A673 (cell line): Measurements from ENCODE around the gene SNED1. TPM values are rescaled to one million over a fixed set of nuclear protein-coding genes. Genes with fewer than 3 reads are reported as not detected.

Experiments
- BruUV-seq: library from RNA; stranded (reverse); fragments of 400-500 nt; replicated peaks from 2 replicates; lab custom pipeline; 2021; lab: Mats Ljungman, UMichigan
- CTCF ChIA-PET: fragments of 300-600 bp; sonication (Branson Sonifier 250); formaldehyde crosslinking; loops from one replicate; lab custom pipeline; 2022; ENCODE audit warnings: antibody characterized with exemption; lab: Charles Lee
- POLR2A ChIA-PET: fragments of 300-600 bp; sonication (Branson Sonifier 250); formaldehyde crosslinking; loops from one replicate; lab custom pipeline; 2022; ENCODE audit warnings: antibody characterized with exemption; ENCODE audit not compliant: low non-redundant PET; lab: Charles Lee
- DNase-seq: peaks from one replicate; pipeline ENCODE4 v3.0.0-alpha.2; 2015; ENCODE audit warnings: low spot score
- H3K27ac ChIP-seq: fragments of 200-600 bp; sonication (generic); 2 replicates; pipeline ENCODE4 v1.5.1; 2016; ENCODE audit warnings: mixed run types, low read depth, mild to moderate bottlenecking, mixed read lengths, antibody characterized with exemption, low read length; ENCODE audit not compliant: poor library complexity, severe bottlenecking
- H3K27me3 ChIP-seq: fragments of 200-600 bp; sonication (generic); replicated peaks from 2 replicates; pipeline ENCODE4 v1.6.1; 2017; ENCODE audit warnings: mixed run types, low read depth, mild to moderate bottlenecking, mixed read lengths, antibody characterized with exemption, low read length; ENCODE audit not compliant: insufficient read depth, poor library complexity
- H3K36me3 ChIP-seq: fragments of 200-600 bp; sonication (generic); 2 replicates; pipeline ENCODE4 v1.6.1; 2016; ENCODE audit warnings: mixed run types, mild to moderate bottlenecking, mixed read lengths, antibody characterized with exemption, low read length; ENCODE audit not compliant: insufficient read depth, poor library complexity, severe bottlenecking
- H3K4me1 ChIP-seq: fragments of 200-600 bp; sonication (generic); 2 replicates; pipeline ENCODE4 v1.6.1; 2017; ENCODE audit warnings: mixed run types, mild to moderate bottlenecking, mixed read lengths, antibody characterized with exemption, low read length; ENCODE audit not compliant: insufficient read depth, poor library complexity, severe bottlenecking
- H3K4me3 ChIP-seq: fragments of 200-600 bp; sonication (generic); 2 replicates; pipeline ENCODE4 v1.5.1; 2016; ENCODE audit warnings: low read depth, mixed run types, mild to moderate bottlenecking, mixed read lengths, low read length; ENCODE audit not compliant: poor library complexity, severe bottlenecking
- H3K9me3 ChIP-seq: fragments of 200-600 bp; sonication (generic); 2 replicates; pipeline ENCODE4 v1.6.1; 2016; ENCODE audit warnings: mixed run types, low read depth, mild to moderate bottlenecking, mixed read lengths, antibody characterized with exemption, low read length; ENCODE audit not compliant: poor library complexity, severe bottlenecking
- CTCF ChIP-seq: fragments of 300-800, 200-600 bp; sonication (generic); conservative IDR thresholded peaks from 2 replicates; pipeline ENCODE4 v1.5.1; 2017; ENCODE audit warnings: low read depth, mild to moderate bottlenecking, antibody characterized with exemption, low read length, moderate library complexity, mixed read lengths
- EZH2 ChIP-seq: fragments of 200-600 bp; sonication (generic); IDR thresholded peaks from 2 replicates; pipeline ENCODE4 v1.6.1; 2017; ENCODE audit warnings: borderline replicate concordance, low read depth, mild to moderate bottlenecking, mixed read lengths, antibody characterized with exemption, low read length; ENCODE audit not compliant: poor library complexity, severe bottlenecking
- intact Hi-C: fragments of 100-400 bp; cut with micrococcal nuclease; formaldehyde crosslinking; loops from one replicate; pipeline ENCODE4 v1.10.0; 2022; ENCODE audit not compliant: unreplicated experiment
- total RNA-seq: library from RNA; stranded (reverse); gene quantifications from 2 replicates; pipeline ENCODE4 v1.2.3, GENCODE V29; 2021

SNED1 gene
- total RNA-seq, 1 experiment from 2014 or later = 3.0 TPM

- H3K36me3 ChIP-seq = no peaks in the 10 kb centered on the region
- no peak overlapping the region for H3K27ac ChIP-seq
- no peaks in the 10 kb centered on the region for H3K27me3 ChIP-seq
- intact Hi-C loops = no loop called here
- H3K9me3 ChIP-seq = peaks cover 10% of the 10 kb centered on the region
- ChIA-PET CTCF (interaction anchor here (0.8 kb wide), 1 partner anchor 74 kb away, joined by 3 read pairs; no protein-coding TSS in a partner anchor), POLR2A (no interaction called here)
- no peak for DNase-seq
- peaks cover 25% of the 10 kb centered on the region for H3K4me1 ChIP-seq
- BruUV-seq = no TSS peak
- no peak overlapping the region for H3K4me3 ChIP-seq
- TF ChIP-seq EZH2 (no peak), CTCF (no peak)
These were observed 9.7 kb upstream of the SNED1 start for GRCh38 chr2:240988571-240989271.

DNA sequence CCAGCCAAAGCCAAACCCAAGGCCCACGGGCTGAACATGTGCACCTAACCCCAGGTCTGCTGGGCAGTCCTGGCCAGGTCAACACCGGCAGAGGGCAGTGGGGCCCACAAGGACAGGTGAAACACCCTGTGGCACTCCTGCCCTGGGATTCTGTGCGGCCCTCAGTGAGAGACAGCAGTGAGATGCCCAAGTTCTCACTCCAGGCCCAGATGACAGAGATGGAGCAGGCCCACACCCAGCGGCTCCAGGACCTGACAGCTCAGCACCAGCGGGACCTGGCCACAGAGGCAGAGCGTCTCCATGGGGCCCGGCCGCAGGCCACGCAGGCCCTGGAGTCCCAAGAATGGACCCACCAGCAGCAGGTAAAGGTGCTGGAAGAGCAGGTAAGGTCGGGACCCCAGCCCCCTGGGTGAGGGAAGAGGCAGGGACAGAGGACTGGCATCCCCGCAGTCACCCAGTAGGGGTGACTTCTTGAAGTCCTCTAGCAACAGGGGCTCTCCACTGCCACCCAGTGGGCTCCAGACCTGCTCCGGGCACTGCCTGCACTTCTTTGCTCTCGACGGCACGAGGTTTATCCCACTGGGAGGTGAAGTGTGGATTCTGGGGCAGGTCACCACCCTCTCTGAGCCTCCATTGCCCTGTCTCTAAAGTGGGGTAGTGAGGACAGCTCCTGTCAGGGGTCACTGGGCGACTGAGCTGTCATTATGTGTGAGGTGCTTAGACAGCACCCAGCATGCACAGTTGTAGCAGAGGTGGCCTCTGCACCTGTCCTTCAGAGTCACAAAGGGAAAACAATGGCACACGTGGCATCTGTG lies 8.8 kb upstream of the SNED1 start:
- Histone ChIP-seq H3K27me3 (no peaks in the 10 kb centered on the region), H3K36me3 (no peaks in the 10 kb centered on the region), H3K27ac (no peak overlapping the region), H3K4me3 (no peak overlapping the region), H3K9me3 (peaks cover 10% of the 10 kb centered on the region), H3K4me1 (peaks cover 20% of the 10 kb centered on the region)
- intact Hi-C loops = no loop called here
- no TSS peak for BruUV-seq
- DNase-seq = peak; percentile 59
- TF ChIP-seq CTCF (peak; percentile 70), EZH2 (no peak)
- ChIA-PET CTCF (interaction anchor here (0.8 kb wide), 1 partner anchor 75 kb away, joined by 3 read pairs; no protein-coding TSS in a partner anchor), POLR2A (no interaction called here)

DNA sequence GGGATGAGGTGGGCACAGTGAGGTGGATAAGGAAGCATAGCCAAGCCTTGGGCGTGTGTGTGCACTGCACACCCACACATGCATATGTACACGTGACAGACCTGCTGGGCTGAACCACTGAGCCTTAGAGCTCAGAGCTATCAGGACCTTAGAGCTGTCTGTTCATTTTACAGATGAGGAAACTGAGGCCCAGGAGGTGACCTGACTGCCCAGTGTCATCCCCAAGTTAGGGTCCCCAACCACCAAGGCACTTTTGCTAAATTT lies 8.2 kb upstream of the SNED1 start:
- TF ChIP-seq EZH2 = no peak
- no peak for TF ChIP-seq CTCF
- H3K27ac ChIP-seq = no peak overlapping the region
- peaks cover 20% of the 10 kb centered on the region for H3K4me1 ChIP-seq
- no peaks in the 10 kb centered on the region for H3K27me3 ChIP-seq
- no TSS peak for BruUV-seq
- CTCF ChIA-PET = no interaction called here
- intact Hi-C loops = no loop called here
- H3K36me3 ChIP-seq = no peaks in the 10 kb centered on the region
- no peak for DNase-seq
- POLR2A ChIA-PET = no interaction called here
- no peak overlapping the region for H3K4me3 ChIP-seq
- peaks cover 10% of the 10 kb centered on the region for H3K9me3 ChIP-seq
